Activated CD4-positive, alpha-beta T cell treated with anti-CD3 and anti-CD28 coated beads, Interleukin-2, amount 10 ng/mL, durations not matched to agents 7 days and 5 days (primary cell): ENCODE results near the gene ZNF337. TPM values are rescaled to one million over a fixed set of nuclear protein-coding genes. Genes with fewer than 3 reads are reported as not detected.

Source experiments
- CTCF ChIA-PET: fragments of 350-600 bp; sonication (Branson Sonifier 250); formaldehyde crosslinking; loops from one replicate; lab custom pipeline; 2021; ENCODE audit warnings: antibody characterized with exemption; lab: Charles Lee
- POLR2A ChIA-PET: fragments of 350-600 bp; sonication (Branson Sonifier 250); formaldehyde crosslinking; loops from one replicate; lab custom pipeline; 2021; ENCODE audit warnings: antibody characterized with exemption; lab: Charles Lee
- DNase-seq: peaks from one replicate; pipeline ENCODE4 v3.0.0-alpha.2; 2020
- H3K27ac Mint-ChIP-seq: one replicate; pipeline ENCODE4 v1.8.0; 2021; ENCODE audit warnings: mild to moderate bottlenecking, moderate library complexity, mixed read lengths
- H3K27me3 Mint-ChIP-seq: one replicate; pipeline ENCODE4 v1.8.0; 2021; ENCODE audit warnings: mixed read lengths
- H3K36me3 Mint-ChIP-seq: one replicate; pipeline ENCODE4 v1.8.0; 2021; ENCODE audit warnings: low read depth, mixed read lengths
- H3K4me1 Mint-ChIP-seq: one replicate; pipeline ENCODE4 v1.8.0; 2021; ENCODE audit warnings: mixed read lengths
- H3K4me3 Mint-ChIP-seq: one replicate; pipeline ENCODE4 v1.8.0; 2021; ENCODE audit warnings: mild to moderate bottlenecking, moderate library complexity, mixed read lengths
- H3K9me3 Mint-ChIP-seq: one replicate; pipeline ENCODE4 v1.8.0; 2021; ENCODE audit warnings: mixed read lengths
- total RNA-seq, 2 experiments: library from RNA; stranded (reverse); gene quantifications; one replicate each; pipeline ENCODE4 v1.2.3, GENCODE V29; 2021

The ZNF337 gene
- total RNA-seq: 10 to 100 TPM; 14.5 to 15.1 TPM

DNA sequence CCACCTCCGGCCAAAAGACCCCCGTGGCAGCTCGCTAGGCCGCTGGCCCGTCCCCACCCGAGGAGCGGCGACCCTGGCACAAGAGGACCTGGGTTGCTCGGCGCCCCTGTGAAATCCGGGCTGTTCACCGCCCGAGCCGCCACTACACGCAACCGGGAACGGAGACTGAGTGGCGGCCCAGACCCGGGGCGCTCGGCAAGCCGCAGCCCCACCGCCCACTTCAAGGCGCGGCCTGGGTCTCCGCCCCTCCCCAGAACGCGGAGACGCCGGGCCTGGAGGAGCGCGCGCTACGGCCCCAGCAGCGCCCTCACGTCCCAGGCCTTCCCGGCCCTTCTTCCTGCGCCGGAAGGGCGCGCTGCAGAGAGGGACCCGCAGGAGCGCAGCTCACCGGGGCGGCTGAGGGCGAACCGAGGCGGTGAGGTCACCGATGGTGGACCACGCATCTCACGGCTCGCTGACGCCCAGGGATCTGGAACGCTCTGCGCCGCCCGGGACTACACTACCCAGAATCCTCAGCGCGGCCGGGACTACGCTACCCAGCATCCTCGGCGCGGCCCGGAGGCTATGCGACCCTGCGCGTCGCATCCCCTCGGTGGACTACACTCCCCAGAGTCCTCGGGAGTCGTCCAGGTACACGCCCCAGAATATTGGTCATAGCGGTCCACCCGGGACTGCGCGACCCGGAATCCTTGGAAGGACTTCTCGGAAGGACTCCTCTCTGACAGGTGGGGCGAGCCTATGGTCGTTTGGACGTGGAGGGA, at the start of gene ZNF337:
ZNF337 (minus strand) TSS at position 483 of the 761 bp plus-strand sequence. CDS start 10,436 bp downstream, outside the sequence.
- DNase-seq: peak; percentile 93
- POLR2A ChIA-PET: no interaction called here
- Mint-ChIP-seq H3K4me3 (peak within 1 kb of the TSS; percentile 92), H3K9me3 (peaks cover 17% of the 10 kb centered on the region), H3K4me1 (peaks cover 37% of the 10 kb centered on the region), H3K36me3 (peaks cover 29% of the 10 kb centered on the region), H3K27me3 (peaks cover 8% of the 10 kb centered on the region), H3K27ac (peak within 1 kb of the TSS; percentile 92)
- CTCF ChIA-PET: no interaction called here

GRCh38 chr20:25745738-25746137, 49.1 kb upstream of the ZNF337 start:
- POLR2A ChIA-PET: no interaction called here
- H3K4me1 Mint-ChIP-seq: peaks cover 3% of the 10 kb centered on the region
- no peaks in the 10 kb centered on the region for H3K27me3 Mint-ChIP-seq
- H3K4me3 Mint-ChIP-seq: no peak overlapping the region
- no peak overlapping the region for H3K27ac Mint-ChIP-seq
- no peak for DNase-seq
- CTCF ChIA-PET: no interaction called here
- no peaks in the 10 kb centered on the region for H3K36me3 Mint-ChIP-seq
- no peaks in the 10 kb centered on the region for H3K9me3 Mint-ChIP-seq

DNA sequence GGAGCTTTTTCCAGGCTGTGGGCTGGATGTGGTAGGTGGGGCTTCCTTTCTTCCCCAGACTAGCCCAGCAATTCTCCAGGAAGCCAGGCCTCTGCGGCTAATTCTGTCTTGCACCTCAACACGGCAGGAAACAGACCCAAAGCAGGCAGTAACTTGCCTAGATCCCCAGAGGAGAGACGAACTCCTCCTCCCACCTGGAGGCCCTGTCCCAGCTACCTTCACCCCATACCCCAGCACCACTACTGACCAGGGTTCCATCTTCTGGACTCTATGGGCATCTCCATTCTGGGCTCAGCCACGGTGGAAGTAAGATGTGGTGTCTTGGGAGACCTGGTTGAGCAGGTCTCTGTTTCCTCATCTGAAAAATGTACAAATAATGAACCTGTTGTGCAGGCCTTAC, 48.4 kb upstream of the ZNF337 start:
- H3K4me1 Mint-ChIP-seq: peaks cover 4% of the 10 kb centered on the region
- no peaks in the 10 kb centered on the region for H3K27me3 Mint-ChIP-seq
- H3K9me3 Mint-ChIP-seq: no peaks in the 10 kb centered on the region
- H3K27ac Mint-ChIP-seq: no peak overlapping the region
- no peaks in the 10 kb centered on the region for H3K36me3 Mint-ChIP-seq
- H3K4me3 Mint-ChIP-seq: no peak overlapping the region
- DNase-seq: no peak
- ChIA-PET POLR2A (no interaction called here), CTCF (interaction anchor here (1.3 kb wide), 1 partner anchor 9 kb away, joined by 3 read pairs; no protein-coding TSS in a partner anchor)

DNA sequence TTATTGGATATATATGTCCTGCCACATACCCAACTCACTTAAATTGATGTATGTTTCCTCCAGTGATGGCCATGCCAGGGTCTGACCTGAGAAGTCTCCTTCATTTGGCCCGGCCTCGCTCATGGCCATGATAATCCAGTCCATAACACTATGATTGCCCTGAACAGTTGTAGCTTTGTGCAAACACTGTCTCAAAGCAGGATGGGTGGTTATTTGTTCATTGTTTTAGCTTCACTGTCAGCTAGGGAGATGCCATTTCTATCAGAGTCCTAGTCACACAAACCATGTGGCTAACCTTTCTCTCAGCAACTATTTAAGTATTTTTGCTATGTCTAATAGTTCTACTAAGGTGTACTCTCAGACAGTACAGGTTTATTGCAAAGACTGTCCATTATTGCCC, 47.6 kb upstream of the ZNF337 start:
- Mint-ChIP-seq H3K27ac (no peak overlapping the region), H3K27me3 (no peaks in the 10 kb centered on the region), H3K4me3 (no peak overlapping the region), H3K36me3 (no peaks in the 10 kb centered on the region), H3K4me1 (peaks cover 11% of the 10 kb centered on the region), H3K9me3 (peaks cover 2% of the 10 kb centered on the region)
- CTCF ChIA-PET: interaction anchor here (1.3 kb wide), 1 partner anchor 8 kb away, joined by 3 read pairs; no protein-coding TSS in a partner anchor
- no peak for DNase-seq
- POLR2A ChIA-PET: no interaction called here

DNA sequence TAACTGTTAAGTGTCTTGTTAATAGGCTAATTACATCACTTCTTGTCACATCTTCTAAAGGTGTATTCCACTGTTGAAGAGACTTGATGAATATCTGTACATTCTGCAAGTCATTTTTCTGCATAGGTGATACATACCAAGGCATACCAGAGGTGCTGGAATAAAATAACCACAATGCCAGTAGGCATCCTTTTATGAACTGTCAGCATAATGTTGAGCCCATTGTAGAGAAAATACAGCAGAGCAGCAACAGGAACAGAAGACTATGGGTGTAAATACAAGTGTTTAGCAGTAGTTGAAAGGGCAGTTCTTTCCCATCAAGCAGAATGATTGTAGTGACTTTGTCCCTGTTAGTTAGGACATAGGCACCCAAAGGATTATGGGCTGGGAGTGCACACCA, 44.4 kb upstream of the ZNF337 start:
- Mint-ChIP-seq H3K4me3 (no peak overlapping the region), H3K4me1 (peaks cover 14% of the 10 kb centered on the region), H3K27me3 (no peaks in the 10 kb centered on the region), H3K36me3 (no peaks in the 10 kb centered on the region), H3K27ac (no peak overlapping the region), H3K9me3 (peaks cover 2% of the 10 kb centered on the region)
- CTCF ChIA-PET: no interaction called here
- DNase-seq: no peak
- POLR2A ChIA-PET: no interaction called here

- Mint-ChIP-seq H3K9me3 (peaks cover 2% of the 10 kb centered on the region), H3K27ac (no peak overlapping the region), H3K36me3 (no peaks in the 10 kb centered on the region), H3K4me3 (no peak overlapping the region), H3K4me1 (peaks cover 14% of the 10 kb centered on the region), H3K27me3 (no peaks in the 10 kb centered on the region)
- POLR2A ChIA-PET: no interaction called here
- DNase-seq: no peak
- CTCF ChIA-PET: no interaction called here
Observed at GRCh38 chr20:25739615-25740320, 43.1 kb upstream of the ZNF337 start.

- H3K27me3 Mint-ChIP-seq: no peaks in the 10 kb centered on the region
Observed at GRCh38 chr20:25738198-25738597, 41.5 kb upstream of the ZNF337 start.

DNA sequence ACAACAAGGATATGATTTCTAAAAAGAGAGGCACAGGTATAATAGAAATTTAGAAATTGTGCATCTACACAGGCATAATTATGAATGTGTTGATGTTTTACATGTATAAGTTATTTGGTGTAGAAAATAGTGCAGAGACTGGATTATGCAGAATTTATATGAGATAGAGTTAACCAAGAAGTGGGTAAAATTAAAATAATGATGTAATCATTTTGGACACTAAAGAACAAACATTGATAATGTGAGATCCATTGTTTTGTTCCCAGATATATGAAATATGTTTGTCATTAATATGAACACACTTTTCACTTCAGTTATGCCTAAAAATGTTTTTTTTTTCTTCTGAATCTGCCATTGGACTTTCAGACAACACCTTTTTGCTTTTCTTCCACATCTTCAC, 37.2 kb upstream of the ZNF337 start:
- ChIA-PET CTCF (no interaction called here), POLR2A (no interaction called here)
- Mint-ChIP-seq H3K27ac (no peak overlapping the region), H3K4me1 (no peaks in the 10 kb centered on the region), H3K36me3 (no peaks in the 10 kb centered on the region), H3K27me3 (no peaks in the 10 kb centered on the region), H3K4me3 (no peak overlapping the region), H3K9me3 (no peaks in the 10 kb centered on the region)
- DNase-seq: no peak

More at GRCh38 chr20:25738198-25738597, 41.5 kb upstream of the ZNF337 start:
- peaks cover 2% of the 10 kb centered on the region for H3K9me3 Mint-ChIP-seq
- H3K36me3 Mint-ChIP-seq: no peaks in the 10 kb centered on the region
- peaks cover 14% of the 10 kb centered on the region for H3K4me1 Mint-ChIP-seq
- CTCF ChIA-PET: no interaction called here
- H3K27ac Mint-ChIP-seq: no peak overlapping the region
- no peak overlapping the region for H3K4me3 Mint-ChIP-seq
- POLR2A ChIA-PET: no interaction called here
- no peak for DNase-seq

- DNase-seq: no peak
- no peaks in the 10 kb centered on the region for H3K27me3 Mint-ChIP-seq
- no peak overlapping the region for H3K4me3 Mint-ChIP-seq
- peaks cover 3% of the 10 kb centered on the region for H3K4me1 Mint-ChIP-seq
- POLR2A ChIA-PET: no interaction called here
- CTCF ChIA-PET: no interaction called here
- H3K27ac Mint-ChIP-seq: no peak overlapping the region
- H3K36me3 Mint-ChIP-seq: peaks cover 20% of the 10 kb centered on the region
- peaks cover 14% of the 10 kb centered on the region for H3K9me3 Mint-ChIP-seq
Observed at GRCh38 chr20:25730862-25731261, 34.2 kb upstream of the ZNF337 start.

GRCh38 chr20:25726357-25726756, 29.7 kb upstream of the ZNF337 start:
- H3K9me3 Mint-ChIP-seq: peaks cover 29% of the 10 kb centered on the region
- peaks cover 10% of the 10 kb centered on the region for H3K4me1 Mint-ChIP-seq
- peaks cover 2% of the 10 kb centered on the region for H3K27me3 Mint-ChIP-seq
- no peak for DNase-seq
- H3K27ac Mint-ChIP-seq: peak overlapping the region; percentile 68
- ChIA-PET POLR2A (no interaction called here), CTCF (no interaction called here)
- H3K4me3 Mint-ChIP-seq: no peak overlapping the region
- peaks cover 27% of the 10 kb centered on the region for H3K36me3 Mint-ChIP-seq

GRCh38 chr20:25725639-25726038, 29.0 kb upstream of the ZNF337 start:
- peaks cover 33% of the 10 kb centered on the region for H3K9me3 Mint-ChIP-seq
- peaks cover 31% of the 10 kb centered on the region for H3K36me3 Mint-ChIP-seq
- H3K27ac Mint-ChIP-seq: peak overlapping the region; percentile 68
- H3K4me3 Mint-ChIP-seq: no peak overlapping the region
- no peak for DNase-seq
- CTCF ChIA-PET: no interaction called here
- peaks cover 2% of the 10 kb centered on the region for H3K27me3 Mint-ChIP-seq
- peaks cover 10% of the 10 kb centered on the region for H3K4me1 Mint-ChIP-seq
- POLR2A ChIA-PET: no interaction called here

DNA sequence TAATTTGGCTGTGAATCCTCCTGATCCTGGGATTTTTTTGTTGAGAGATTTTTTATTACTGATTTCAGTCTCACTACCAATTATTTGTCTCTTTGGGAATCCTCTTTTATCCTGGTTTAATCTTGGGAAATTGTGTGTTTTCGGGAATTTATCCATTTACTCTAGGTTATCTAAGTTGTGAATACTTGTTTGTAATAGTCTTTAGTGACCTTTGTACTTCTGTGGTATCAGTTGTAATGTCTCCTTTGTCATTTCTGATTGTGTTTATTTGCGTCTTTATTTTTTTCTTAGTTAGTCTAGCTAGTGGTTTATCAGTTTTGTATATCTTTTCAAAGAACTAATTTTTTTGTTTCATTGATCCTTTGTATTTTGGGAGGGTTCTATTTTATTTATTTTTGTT, 27.3 kb upstream of the ZNF337 start:
- H3K4me1 Mint-ChIP-seq: peaks cover 20% of the 10 kb centered on the region
- CTCF ChIA-PET: no interaction called here

GRCh38 chr20:25720285-25720684, 23.6 kb upstream of the ZNF337 start:
- Mint-ChIP-seq H3K27ac (no peak overlapping the region), H3K9me3 (peaks cover 23% of the 10 kb centered on the region), H3K4me3 (no peak overlapping the region), H3K36me3 (peaks cover 28% of the 10 kb centered on the region), H3K27me3 (peaks cover 2% of the 10 kb centered on the region), H3K4me1 (peaks cover 22% of the 10 kb centered on the region)
- POLR2A ChIA-PET: no interaction called here
- CTCF ChIA-PET: no interaction called here
- DNase-seq: no peak

More for the DNA sequence above, 27.3 kb upstream of the ZNF337 start:
- H3K27me3 Mint-ChIP-seq: peaks cover 2% of the 10 kb centered on the region
- POLR2A ChIA-PET: no interaction called here
- H3K27ac Mint-ChIP-seq: no peak overlapping the region
- no peak for DNase-seq
- H3K4me3 Mint-ChIP-seq: no peak overlapping the region
- peaks cover 33% of the 10 kb centered on the region for H3K9me3 Mint-ChIP-seq
- peaks cover 35% of the 10 kb centered on the region for H3K36me3 Mint-ChIP-seq
